ENCODE measurements around the gene CFL2.

CFL2 gene

GRCh38 chr14:34668111-34668510, 46.3 kb downstream of the CFL2 start:
- no peak for DNase-seq

DNA sequence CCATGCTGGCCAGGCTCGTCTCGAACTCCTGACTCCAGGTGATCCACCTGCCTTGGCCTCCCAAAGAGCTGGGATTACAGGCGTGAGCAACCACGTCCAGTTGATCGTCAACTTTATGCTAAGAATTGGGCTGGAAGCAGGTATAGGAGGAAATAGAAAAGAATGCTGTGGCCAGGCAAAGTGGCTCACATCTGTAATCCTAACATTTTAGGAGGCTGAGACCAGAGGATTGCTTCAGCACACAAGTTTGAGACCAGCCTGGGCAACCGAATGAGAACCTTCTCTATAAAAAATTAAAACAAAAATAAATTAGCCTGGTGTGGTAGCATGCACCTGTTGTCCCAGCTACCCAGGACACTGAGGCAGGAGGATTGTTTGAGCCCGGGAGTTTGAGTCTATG, 47.4 kb downstream of the CFL2 start:
- DNase-seq: no peak

DNA sequence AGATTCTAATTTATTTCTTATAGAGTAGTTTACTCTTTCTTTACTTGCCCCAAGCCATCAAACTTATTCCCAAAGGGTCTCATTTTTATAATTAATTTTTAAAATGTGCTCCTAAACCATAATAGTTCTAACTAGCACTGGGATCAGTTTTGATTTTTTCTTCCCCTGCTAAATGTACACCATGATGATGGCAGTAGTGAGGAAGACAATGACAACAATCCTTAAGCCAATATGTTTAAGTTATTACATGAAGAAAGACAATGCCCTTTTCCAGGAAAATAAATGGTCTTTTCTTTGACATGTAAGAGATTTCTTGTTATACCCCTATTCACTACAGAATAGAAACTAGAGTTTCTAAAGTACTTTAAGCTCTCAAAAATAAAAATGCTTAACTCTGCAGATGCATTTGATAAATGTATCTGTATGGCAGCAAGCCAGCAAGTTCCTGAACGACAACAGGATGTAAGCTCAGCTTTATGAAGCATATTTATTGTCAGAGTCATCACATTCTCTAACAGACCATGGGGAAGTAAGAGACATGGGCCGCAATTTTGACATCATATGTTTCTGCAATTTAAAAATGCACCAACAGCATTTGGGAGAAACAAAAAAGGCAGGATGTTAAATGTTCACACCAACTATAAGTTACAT, 48.5 kb downstream of the CFL2 start:
- no peak for DNase-seq

GRCh38 chr14:34662561-34663088, 51.8 kb downstream of the CFL2 start:
- no peak for DNase-seq

GRCh38 chr14:34660796-34661195, 53.6 kb downstream of the CFL2 start:
- DNase-seq: no peak
